Mesothelial cell of epicardium (in vitro differentiated cells): Measurements from ENCODE around the gene DGKB. TPM values are rescaled to one million over a fixed set of nuclear protein-coding genes. Genes with fewer than 3 reads are reported as not detected.

Experiments used
- DNase-seq, 2 experiments: peaks; one replicate each; pipeline ENCODE4 v3.0.0; 2021; ENCODE audit warnings: low spot score in 2 of 2; ENCODE audit not compliant: unreplicated experiment in 2 of 2
- H3K27ac Mint-ChIP-seq: 2 replicates; pipeline ENCODE4 v1.8.0; 2021; ENCODE audit warnings: mixed read lengths
- H3K27me3 Mint-ChIP-seq: 2 replicates; pipeline ENCODE4 v1.8.0; 2021; ENCODE audit warnings: low read depth, mixed read lengths
- H3K36me3 Mint-ChIP-seq: 2 replicates; pipeline ENCODE4 v1.8.0; 2021; ENCODE audit warnings: mixed read lengths
- H3K4me1 Mint-ChIP-seq: 2 replicates; pipeline ENCODE4 v1.8.0; 2021; ENCODE audit warnings: mixed read lengths
- H3K4me3 Mint-ChIP-seq: 2 replicates; pipeline ENCODE4 v1.8.0; 2021; ENCODE audit warnings: mild to moderate bottlenecking, moderate library complexity, mixed read lengths
- H3K9me3 Mint-ChIP-seq: 2 replicates; pipeline ENCODE4 v1.8.0; 2021; ENCODE audit warnings: mixed read lengths
- total RNA-seq: library from RNA; stranded (reverse); gene quantifications from 3 replicates; pipeline ENCODE4 v1.2.1, GENCODE V29; 2021
- TF ChIP-seq, protein P1 (sequence below): fragments of 200-600 bp; sonication (generic); IDR thresholded peaks from one replicate; pipeline ENCODE4 v1.5.0; 2021; ENCODE audit warnings: antibody characterized with exemption; ENCODE audit not compliant: unreplicated experiment

Gene DGKB
- total RNA-seq, 1 donor from 2014 or later: 3.9 TPM

DNA sequence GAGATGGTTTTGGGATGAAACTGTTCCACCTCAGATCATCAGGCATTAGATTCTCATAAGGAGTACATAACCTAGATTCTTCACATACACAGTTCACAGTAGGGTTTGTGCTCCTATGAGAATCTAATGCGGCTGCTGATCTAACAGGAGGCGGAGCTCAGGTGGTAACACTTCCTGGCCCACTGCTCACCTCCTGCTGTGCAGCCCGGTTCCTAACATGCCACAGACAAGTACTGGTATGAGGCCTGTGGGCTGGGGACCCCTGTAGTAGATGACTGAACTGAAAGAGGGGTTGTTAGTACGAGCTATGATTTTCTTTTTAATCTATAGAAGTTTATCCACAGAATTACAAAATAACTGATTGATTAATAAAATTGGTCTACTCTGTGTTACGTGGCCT lies 48.1 kb downstream of the DGKB start:
- H3K4me1 Mint-ChIP-seq: no peaks in the 10 kb centered on the region
- peaks cover 7% of the 10 kb centered on the region for H3K9me3 Mint-ChIP-seq
- H3K27ac Mint-ChIP-seq: no peak overlapping the region
- peaks cover 2% of the 10 kb centered on the region for H3K27me3 Mint-ChIP-seq
- TF ChIP-seq, protein P1, sequence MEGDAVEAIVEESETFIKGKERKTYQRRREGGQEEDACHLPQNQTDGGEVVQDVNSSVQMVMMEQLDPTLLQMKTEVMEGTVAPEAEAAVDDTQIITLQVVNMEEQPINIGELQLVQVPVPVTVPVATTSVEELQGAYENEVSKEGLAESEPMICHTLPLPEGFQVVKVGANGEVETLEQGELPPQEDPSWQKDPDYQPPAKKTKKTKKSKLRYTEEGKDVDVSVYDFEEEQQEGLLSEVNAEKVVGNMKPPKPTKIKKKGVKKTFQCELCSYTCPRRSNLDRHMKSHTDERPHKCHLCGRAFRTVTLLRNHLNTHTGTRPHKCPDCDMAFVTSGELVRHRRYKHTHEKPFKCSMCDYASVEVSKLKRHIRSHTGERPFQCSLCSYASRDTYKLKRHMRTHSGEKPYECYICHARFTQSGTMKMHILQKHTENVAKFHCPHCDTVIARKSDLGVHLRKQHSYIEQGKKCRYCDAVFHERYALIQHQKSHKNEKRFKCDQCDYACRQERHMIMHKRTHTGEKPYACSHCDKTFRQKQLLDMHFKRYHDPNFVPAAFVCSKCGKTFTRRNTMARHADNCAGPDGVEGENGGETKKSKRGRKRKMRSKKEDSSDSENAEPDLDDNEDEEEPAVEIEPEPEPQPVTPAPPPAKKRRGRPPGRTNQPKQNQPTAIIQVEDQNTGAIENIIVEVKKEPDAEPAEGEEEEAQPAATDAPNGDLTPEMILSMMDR: no peak
- H3K36me3 Mint-ChIP-seq: no peaks in the 10 kb centered on the region
- no peak for DNase-seq
- no peak overlapping the region for H3K4me3 Mint-ChIP-seq

DNA sequence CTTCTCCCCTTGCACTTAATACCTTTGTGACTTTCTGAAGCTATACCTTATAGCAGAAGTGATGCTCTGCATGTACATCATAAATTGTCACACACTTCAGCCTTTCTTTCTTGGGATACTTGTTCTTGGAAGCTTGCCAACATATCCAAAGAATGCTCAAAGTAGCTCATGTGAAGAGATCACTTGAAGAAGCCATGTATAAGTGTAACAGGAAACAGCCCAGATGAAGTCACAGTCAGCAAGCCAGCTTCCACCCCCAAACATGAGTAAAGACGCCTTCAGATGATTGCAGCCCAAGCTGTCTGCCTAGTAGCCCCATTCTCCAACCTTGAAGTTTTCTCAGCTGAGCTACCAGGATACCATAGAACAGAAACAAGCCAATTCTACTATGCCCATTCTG lies 50.9 kb downstream of the DGKB start:
- Mint-ChIP-seq H3K36me3 (no peaks in the 10 kb centered on the region), H3K4me3 (no peak overlapping the region), H3K27me3 (peaks cover 2% of the 10 kb centered on the region), H3K4me1 (peaks cover 12% of the 10 kb centered on the region), H3K9me3 (peaks cover 7% of the 10 kb centered on the region), H3K27ac (no peak overlapping the region)
- DNase-seq: no peak
- TF ChIP-seq, protein P1: no peak

DNA sequence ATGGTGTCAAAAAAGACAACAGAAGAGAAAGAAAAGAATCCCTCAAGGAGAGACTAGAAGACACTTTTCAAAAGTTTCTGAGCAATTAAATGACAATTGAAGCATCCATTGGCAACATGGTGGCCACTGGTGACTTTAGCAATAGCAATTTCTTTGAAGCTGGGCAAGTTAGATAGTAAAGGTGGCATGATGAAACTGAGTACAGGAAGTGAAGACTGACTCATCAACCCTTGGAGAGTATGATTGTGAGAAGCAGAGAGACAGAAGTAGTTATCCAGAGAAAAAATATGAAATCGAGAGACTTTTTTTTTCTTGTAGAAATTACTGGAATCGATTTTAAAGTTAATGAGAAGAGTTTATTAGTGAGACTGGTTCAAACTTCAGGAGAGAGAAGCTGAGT lies 52.5 kb downstream of the DGKB start:
- Mint-ChIP-seq H3K9me3 (peaks cover 7% of the 10 kb centered on the region), H3K27ac (no peak overlapping the region), H3K4me3 (no peak overlapping the region), H3K27me3 (peaks cover 2% of the 10 kb centered on the region), H3K36me3 (no peaks in the 10 kb centered on the region), H3K4me1 (peaks cover 12% of the 10 kb centered on the region)
- DNase-seq: no peak
- TF ChIP-seq, protein P1: no peak

DNA sequence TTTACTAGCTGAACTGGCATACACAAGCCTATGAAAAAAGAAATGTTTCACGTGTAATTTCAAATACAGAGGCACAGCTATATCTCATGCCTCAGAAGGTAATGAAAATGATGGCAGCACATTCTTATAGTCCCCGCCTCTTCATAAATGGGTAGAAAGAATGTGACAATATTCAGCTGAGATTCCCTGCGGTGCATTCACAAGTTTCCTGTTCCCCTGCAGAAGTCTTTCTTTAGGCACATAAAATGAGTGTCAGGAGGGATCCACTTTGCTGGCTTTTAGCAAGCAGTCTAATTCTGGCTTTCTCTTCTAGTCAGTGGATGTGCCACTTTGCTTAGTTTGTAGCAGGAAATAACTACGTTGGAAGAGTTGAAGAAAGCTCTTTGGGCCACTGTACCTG lies 56.1 kb downstream of the DGKB start:
- no peaks in the 10 kb centered on the region for H3K36me3 Mint-ChIP-seq
- no peak overlapping the region for H3K4me3 Mint-ChIP-seq
- TF ChIP-seq, protein P1: no peak
- no peaks in the 10 kb centered on the region for H3K9me3 Mint-ChIP-seq
- H3K27ac Mint-ChIP-seq: no peak overlapping the region
- no peak for DNase-seq
- peaks cover 12% of the 10 kb centered on the region for H3K4me1 Mint-ChIP-seq
- H3K27me3 Mint-ChIP-seq: peaks cover 2% of the 10 kb centered on the region

DNA sequence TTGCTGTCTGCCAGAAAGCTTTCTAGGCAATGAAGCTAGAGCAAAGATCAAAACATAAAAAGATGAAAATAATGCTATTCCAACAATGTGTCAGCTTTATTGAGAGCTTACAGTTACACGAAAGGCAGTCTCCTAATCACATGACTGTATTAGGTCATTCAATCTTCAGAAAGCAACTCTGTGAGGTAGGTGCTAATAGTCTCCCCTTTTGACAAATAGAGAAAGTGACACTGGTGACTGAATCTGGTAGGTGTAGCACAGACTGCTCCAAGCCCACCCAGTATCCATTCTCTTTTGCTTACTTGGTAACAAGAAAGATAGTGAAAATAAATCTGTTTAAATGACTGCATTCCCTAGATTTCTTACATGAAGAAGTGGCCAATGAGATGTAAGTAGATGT lies 58.8 kb downstream of the DGKB start:
- no peak for DNase-seq
- H3K27me3 Mint-ChIP-seq: no peaks in the 10 kb centered on the region
- TF ChIP-seq, protein P1: no peak
- no peaks in the 10 kb centered on the region for H3K9me3 Mint-ChIP-seq
- H3K4me3 Mint-ChIP-seq: no peak overlapping the region
- H3K27ac Mint-ChIP-seq: no peak overlapping the region
- no peaks in the 10 kb centered on the region for H3K36me3 Mint-ChIP-seq
- peaks cover 12% of the 10 kb centered on the region for H3K4me1 Mint-ChIP-seq

DNA sequence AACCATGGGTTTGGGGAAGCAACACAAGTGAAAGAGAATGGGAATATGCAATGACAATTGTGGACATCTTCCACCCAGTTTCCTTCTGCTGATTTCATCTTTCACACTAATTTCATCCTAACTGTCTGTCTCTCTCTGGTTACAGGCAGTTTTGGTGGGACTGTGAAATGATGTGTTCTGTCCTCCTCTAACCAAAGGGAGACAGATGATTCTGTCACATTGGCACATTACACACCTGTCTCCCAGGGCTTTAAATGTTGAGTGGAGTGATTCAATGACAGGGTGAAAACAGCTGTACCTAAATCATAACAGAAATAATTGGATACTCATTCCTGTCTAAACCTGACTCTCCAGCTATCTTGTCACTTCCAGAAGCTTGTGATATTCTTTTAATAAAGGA lies 60.0 kb downstream of the DGKB start:
- H3K4me1 Mint-ChIP-seq: peaks cover 4% of the 10 kb centered on the region
- H3K27ac Mint-ChIP-seq: no peak overlapping the region
- no peak overlapping the region for H3K4me3 Mint-ChIP-seq
- TF ChIP-seq, protein P1: no peak
- no peak for DNase-seq
- no peaks in the 10 kb centered on the region for H3K9me3 Mint-ChIP-seq
- H3K36me3 Mint-ChIP-seq: no peaks in the 10 kb centered on the region
- no peaks in the 10 kb centered on the region for H3K27me3 Mint-ChIP-seq
